ENCODE data around the gene GK. TPM values are rescaled to one million over a fixed set of nuclear protein-coding genes. Genes with fewer than 3 reads are reported as not detected.

GK gene
- total RNA-seq, 1 donor from 2014 or later = 28.2 TPM

DNA sequence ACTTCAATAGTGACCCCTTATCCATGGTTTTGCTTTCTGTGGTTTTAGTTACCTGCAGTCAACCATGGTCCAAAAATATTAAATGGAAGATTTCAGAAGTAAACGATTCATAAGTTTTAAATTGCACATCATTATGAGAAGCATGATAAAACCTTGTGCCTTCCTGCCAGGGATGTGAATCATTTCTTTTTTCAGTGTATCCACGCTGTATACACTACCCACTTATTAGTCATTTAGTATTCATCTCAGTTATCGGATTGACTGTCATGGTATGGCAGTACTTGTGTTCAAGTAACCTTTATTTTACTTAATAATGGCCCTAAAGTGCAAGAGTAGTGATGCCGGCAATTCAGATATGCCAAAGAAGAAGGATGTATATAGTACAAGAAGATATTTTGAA, 38.0 kb upstream of the GK start:
- DNase-seq (ENCODE audit: extremely low spot score, unreplicated experiment) = no peak
- H3K9me3 Mint-ChIP-seq = peaks cover 7% of the 10 kb centered on the region

DNA sequence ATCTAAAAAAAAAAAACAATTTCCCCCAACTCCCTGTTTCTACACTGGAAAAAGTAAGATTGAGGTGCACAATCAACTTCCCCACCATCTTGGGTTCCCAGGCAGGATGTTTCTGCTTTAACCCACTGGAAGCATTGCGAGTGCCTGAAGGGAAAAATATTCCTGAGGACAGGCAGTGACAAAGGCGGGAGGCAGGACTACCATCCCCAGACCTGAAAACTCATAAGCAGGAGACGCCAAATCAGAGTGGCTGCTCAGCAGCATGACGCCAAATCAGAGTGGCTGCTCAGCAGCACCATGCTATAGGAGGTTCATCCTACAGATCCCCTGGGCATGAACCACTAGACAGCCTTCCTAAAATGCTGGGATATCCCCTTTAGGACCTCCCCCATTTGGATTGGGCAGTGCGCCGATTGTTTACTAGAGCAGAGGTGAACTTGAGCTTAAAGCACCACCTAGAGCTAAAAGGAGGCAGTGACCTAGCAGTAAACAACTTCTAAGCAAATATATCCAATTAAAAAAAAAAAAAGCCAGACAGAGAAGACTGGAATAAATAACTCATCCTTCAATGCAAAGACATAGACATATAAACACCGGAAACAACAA, 35.0 kb upstream of the GK start:
- Mint-ChIP-seq H3K36me3 (no peaks in the 10 kb centered on the region), H3K27ac (no peak overlapping the region), H3K4me1 (ENCODE audit: unreplicated experiment) (no peaks in the 10 kb centered on the region), H3K4me3 (no peak overlapping the region), H3K9me3 (peaks cover 7% of the 10 kb centered on the region), H3K27me3 (no peaks in the 10 kb centered on the region)
- TF ChIP-seq, protein P1, sequence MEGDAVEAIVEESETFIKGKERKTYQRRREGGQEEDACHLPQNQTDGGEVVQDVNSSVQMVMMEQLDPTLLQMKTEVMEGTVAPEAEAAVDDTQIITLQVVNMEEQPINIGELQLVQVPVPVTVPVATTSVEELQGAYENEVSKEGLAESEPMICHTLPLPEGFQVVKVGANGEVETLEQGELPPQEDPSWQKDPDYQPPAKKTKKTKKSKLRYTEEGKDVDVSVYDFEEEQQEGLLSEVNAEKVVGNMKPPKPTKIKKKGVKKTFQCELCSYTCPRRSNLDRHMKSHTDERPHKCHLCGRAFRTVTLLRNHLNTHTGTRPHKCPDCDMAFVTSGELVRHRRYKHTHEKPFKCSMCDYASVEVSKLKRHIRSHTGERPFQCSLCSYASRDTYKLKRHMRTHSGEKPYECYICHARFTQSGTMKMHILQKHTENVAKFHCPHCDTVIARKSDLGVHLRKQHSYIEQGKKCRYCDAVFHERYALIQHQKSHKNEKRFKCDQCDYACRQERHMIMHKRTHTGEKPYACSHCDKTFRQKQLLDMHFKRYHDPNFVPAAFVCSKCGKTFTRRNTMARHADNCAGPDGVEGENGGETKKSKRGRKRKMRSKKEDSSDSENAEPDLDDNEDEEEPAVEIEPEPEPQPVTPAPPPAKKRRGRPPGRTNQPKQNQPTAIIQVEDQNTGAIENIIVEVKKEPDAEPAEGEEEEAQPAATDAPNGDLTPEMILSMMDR (conservative IDR thresholded peaks at IDR 0.05) = no peak
- no peak for DNase-seq (ENCODE audit: extremely low spot score, unreplicated experiment)

More for the DNA sequence above, 38.0 kb upstream of the GK start:
- Mint-ChIP-seq H3K27ac (no peak overlapping the region), H3K36me3 (no peaks in the 10 kb centered on the region), H3K27me3 (no peaks in the 10 kb centered on the region), H3K4me1 (ENCODE audit: unreplicated experiment) (peaks cover 3% of the 10 kb centered on the region), H3K4me3 (no peak overlapping the region)
- TF ChIP-seq, protein P1 (conservative IDR thresholded peaks at IDR 0.05) = no peak

DNA sequence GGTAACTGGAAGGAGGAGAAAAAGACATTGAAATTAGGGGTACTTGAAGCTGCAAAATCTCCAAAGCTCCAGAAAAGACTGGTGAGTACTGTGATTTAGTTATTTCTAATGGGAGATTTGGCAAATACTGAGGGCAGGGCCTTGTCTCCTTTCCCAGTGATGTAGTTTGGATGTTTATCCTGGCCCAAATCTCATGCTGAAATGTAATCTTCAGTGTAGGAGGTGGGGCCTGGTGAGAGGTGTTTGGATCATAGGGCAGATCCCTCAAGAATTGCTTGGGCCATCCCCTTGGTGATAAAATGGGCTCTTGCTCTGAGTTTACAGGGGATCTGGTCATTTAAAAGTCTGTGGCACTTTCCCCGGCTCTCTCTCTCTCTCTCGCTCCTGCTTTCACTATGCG, 33.1 kb upstream of the GK start:
- peaks cover 7% of the 10 kb centered on the region for H3K9me3 Mint-ChIP-seq
- H3K36me3 Mint-ChIP-seq = no peaks in the 10 kb centered on the region
- no peak overlapping the region for H3K27ac Mint-ChIP-seq
- no peaks in the 10 kb centered on the region for H3K4me1 Mint-ChIP-seq (ENCODE audit: unreplicated experiment)
- DNase-seq (ENCODE audit: extremely low spot score, unreplicated experiment) = no peak
- no peak overlapping the region for H3K4me3 Mint-ChIP-seq
- H3K27me3 Mint-ChIP-seq = no peaks in the 10 kb centered on the region
- TF ChIP-seq, protein P1 (conservative IDR thresholded peaks at IDR 0.05) = no peak

DNA sequence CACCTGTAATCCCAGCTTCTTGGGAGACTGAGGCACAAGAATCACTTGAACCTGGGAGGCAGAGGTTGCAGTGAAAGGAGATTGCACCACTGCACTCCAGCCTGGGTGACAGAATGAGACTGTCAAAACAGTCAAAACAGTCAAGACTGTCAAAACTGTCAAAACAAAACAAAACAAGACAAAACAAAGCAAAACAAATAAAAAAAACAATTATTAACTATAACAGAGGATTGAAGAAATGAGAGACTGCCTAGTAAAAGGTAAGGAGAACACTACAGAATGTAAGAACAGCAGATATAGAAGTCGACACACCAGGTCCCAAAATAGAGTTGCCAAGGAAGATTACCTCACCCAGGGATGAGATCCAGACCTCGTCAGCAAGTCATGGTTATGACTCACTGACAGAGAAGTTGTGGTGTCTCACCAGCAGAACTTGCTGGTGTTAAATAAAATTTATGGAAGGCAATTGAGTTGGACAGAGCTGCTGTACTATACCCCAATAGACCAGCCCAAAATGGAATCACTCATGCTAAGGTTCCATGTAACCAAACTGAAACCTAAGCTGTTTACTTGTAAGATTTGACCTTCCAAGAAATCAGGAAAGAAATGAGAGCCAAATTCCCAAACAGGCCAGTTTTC, 32.1 kb upstream of the GK start:
- TF ChIP-seq, protein P1 (conservative IDR thresholded peaks at IDR 0.05) = no peak
- H3K9me3 Mint-ChIP-seq = peaks cover 7% of the 10 kb centered on the region
- H3K36me3 Mint-ChIP-seq = no peaks in the 10 kb centered on the region
- H3K27me3 Mint-ChIP-seq = no peaks in the 10 kb centered on the region
- H3K4me1 Mint-ChIP-seq (ENCODE audit: unreplicated experiment) = no peaks in the 10 kb centered on the region
- no peak overlapping the region for H3K27ac Mint-ChIP-seq
- no peak overlapping the region for H3K4me3 Mint-ChIP-seq
- no peak for DNase-seq (ENCODE audit: extremely low spot score, unreplicated experiment)

DNA sequence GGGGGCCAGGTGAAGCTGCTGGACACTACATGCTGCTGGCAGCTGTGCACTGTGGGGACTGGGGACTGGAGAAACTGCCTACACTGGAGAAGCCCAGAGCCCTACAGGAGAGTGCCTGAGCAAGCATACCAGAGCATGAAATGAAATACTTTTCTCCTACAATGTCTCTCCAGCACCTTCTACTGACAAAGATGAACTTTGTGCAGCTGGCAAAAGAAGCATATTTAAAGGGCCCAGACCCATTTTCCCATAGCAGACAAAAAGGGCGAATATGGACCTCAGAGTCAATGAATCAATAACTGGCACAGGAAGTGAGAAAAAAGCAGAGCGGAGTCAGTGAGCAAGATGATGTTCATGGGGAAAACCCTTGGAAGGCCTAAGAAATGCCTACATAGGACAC, 30.9 kb upstream of the GK start:
- H3K27me3 Mint-ChIP-seq = no peaks in the 10 kb centered on the region
- H3K27ac Mint-ChIP-seq = no peak overlapping the region
- no peaks in the 10 kb centered on the region for H3K9me3 Mint-ChIP-seq
- no peak for DNase-seq (ENCODE audit: extremely low spot score, unreplicated experiment)
- H3K36me3 Mint-ChIP-seq = no peaks in the 10 kb centered on the region
- H3K4me1 Mint-ChIP-seq (ENCODE audit: unreplicated experiment) = no peaks in the 10 kb centered on the region
- TF ChIP-seq, protein P1 (conservative IDR thresholded peaks at IDR 0.05) = no peak
- no peak overlapping the region for H3K4me3 Mint-ChIP-seq

All from type B pancreatic cell (in vitro differentiated cells).